Measurements from ENCODE around the gene SLC17A9.

SLC17A9 gene

DNA sequence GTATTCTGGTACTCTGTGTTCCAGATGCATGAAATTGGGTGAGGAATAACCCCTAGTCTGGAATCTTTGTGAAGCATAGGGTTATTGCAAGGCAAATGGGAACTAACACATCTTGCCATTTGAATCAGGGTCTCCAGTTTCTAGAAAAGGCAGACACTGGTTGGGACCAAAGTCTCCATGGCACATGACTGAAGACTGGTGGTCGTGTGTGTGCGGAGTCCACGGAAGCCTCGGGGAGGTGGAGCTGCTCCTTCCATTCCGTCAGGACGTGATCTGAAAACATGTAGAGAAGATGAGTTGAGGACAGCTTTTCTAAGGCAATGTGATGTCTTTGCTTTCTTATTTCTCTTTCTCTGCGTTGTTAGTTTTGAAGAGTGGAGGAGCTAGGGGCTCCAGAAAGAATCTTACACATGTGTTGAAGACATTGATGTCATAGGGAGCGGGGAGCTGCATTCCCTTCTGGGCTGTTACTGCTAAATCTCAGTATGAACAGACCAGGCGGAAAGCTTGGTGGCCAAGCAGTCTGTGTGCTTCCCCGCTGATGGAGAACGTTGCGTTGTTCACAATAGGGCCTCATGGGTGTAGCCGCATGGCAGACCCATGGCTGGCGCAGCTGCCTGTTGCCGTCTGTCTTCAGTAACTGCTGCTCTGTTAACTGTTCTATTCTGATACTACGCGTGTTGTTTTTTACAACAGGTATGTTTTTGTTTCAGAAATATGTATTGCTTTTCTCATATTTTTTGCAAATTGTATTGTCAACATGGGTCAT is 4.8 kb upstream of the SLC17A9 start:
- H3K36me3 ChIP-seq (ENCODE audit: control insufficient read depth in 2 of 2, insufficient read depth in 2 of 2, low read length in 2 of 2): peaks cover 50 to 71% of the 10 kb centered on the region in 2 donors
- H3K4me1 ChIP-seq (ENCODE audit: control insufficient read depth in 2 of 2, insufficient read depth in 2 of 2, low read length in 2 of 2): peaks cover 2 to 4% of the 10 kb centered on the region in 2 donors
- no peaks in the 10 kb centered on the region for H3K9me3 ChIP-seq (ENCODE audit: control insufficient read depth in 2 of 2, low read length in 2 of 2)
- H3K4me3 ChIP-seq (ENCODE audit: low read length in 2 of 2): no peak overlapping the region
- no peak overlapping the region for H3K9ac ChIP-seq (ENCODE audit: low read depth in 1 of 2, low read length in 2 of 2)
- no peak overlapping the region for H3K27ac ChIP-seq (ENCODE audit: low read depth in 2 of 2, low read length in 2 of 2)
- H3K27me3 ChIP-seq (ENCODE audit: control insufficient read depth in 2 of 2, insufficient read depth in 2 of 2, low read length in 2 of 2): no peaks in the 10 kb centered on the region

DNA sequence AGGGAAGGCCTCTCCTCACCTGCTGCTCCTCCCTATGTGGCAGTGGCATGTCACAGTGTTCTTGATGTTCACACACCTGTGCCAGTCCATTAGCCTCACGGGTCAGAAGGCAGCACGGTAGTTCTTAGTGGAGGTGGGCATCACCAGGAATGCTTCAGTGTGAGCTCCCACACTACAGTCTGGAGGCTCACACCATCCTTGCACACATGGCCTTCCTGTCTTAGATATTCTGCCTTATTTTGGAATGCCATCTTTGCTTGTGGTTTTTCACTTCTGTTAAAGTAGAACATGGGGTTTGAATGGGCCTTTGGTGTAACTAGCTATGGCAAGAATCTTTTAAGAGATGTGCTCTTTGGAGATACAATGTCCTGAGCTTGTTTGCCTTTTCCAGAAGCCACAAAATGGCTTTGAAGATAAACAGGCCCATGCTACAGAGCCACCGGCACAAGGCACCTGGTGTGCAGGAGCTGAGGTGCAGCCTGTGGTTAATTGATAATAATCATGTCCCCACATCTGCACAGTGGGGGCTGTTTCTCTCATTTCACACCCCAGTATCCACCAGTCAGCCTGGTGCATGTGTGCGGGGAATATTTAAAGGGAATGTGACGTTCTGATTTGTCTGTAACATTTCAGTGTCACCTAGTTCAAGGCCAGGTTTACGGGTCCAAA is 3.2 kb upstream of the SLC17A9 start:
- H3K36me3 ChIP-seq (ENCODE audit: control insufficient read depth in 2 of 2, insufficient read depth in 2 of 2, low read length in 2 of 2): peaks cover 38 to 56% of the 10 kb centered on the region in 2 donors
- peaks cover 15% of the 10 kb centered on the region in 2 donors for H3K4me1 ChIP-seq (ENCODE audit: control insufficient read depth in 2 of 2, insufficient read depth in 2 of 2, low read length in 2 of 2)
- no peaks in the 10 kb centered on the region for H3K27me3 ChIP-seq (ENCODE audit: control insufficient read depth in 2 of 2, insufficient read depth in 2 of 2, low read length in 2 of 2)
- no peaks in the 10 kb centered on the region for H3K9me3 ChIP-seq (ENCODE audit: control insufficient read depth in 2 of 2, low read length in 2 of 2)
- no peak overlapping the region for H3K27ac ChIP-seq (ENCODE audit: low read depth in 2 of 2, low read length in 2 of 2)
- H3K9ac ChIP-seq (ENCODE audit: low read depth in 1 of 2, low read length in 2 of 2): no peak overlapping the region
- H3K4me3 ChIP-seq (ENCODE audit: low read length in 2 of 2): no peak overlapping the region

GRCh38 chr20:62949962-62950361 is 2.5 kb upstream of the SLC17A9 start:
- peaks cover 31 to 50% of the 10 kb centered on the region in 2 donors for H3K36me3 ChIP-seq (ENCODE audit: control insufficient read depth in 2 of 2, insufficient read depth in 2 of 2, low read length in 2 of 2)
- no peaks in the 10 kb centered on the region for H3K27me3 ChIP-seq (ENCODE audit: control insufficient read depth in 2 of 2, insufficient read depth in 2 of 2, low read length in 2 of 2)
- peaks cover 22% of the 10 kb centered on the region in 2 donors for H3K4me1 ChIP-seq (ENCODE audit: control insufficient read depth in 2 of 2, insufficient read depth in 2 of 2, low read length in 2 of 2)
- no peaks in the 10 kb centered on the region for H3K9me3 ChIP-seq (ENCODE audit: control insufficient read depth in 2 of 2, low read length in 2 of 2)
- H3K4me3 ChIP-seq (ENCODE audit: low read length in 2 of 2): no peak overlapping the region
- no peak overlapping the region for H3K27ac ChIP-seq (ENCODE audit: low read depth in 2 of 2, low read length in 2 of 2)
- H3K9ac ChIP-seq (ENCODE audit: low read depth in 1 of 2, low read length in 2 of 2): no peak overlapping the region

- no peak overlapping the region for H3K27ac ChIP-seq (ENCODE audit: low read depth in 2 of 2, low read length in 2 of 2)
- H3K36me3 ChIP-seq (ENCODE audit: control insufficient read depth in 2 of 2, insufficient read depth in 2 of 2, low read length in 2 of 2): peaks cover 24 to 42% of the 10 kb centered on the region in 2 donors
- H3K9me3 ChIP-seq (ENCODE audit: control insufficient read depth in 2 of 2, low read length in 2 of 2): no peaks in the 10 kb centered on the region
- no peak overlapping the region for H3K4me3 ChIP-seq (ENCODE audit: low read length in 2 of 2)
- H3K27me3 ChIP-seq (ENCODE audit: control insufficient read depth in 2 of 2, insufficient read depth in 2 of 2, low read length in 2 of 2): no peaks in the 10 kb centered on the region
- peaks cover 24 to 26% of the 10 kb centered on the region in 2 donors for H3K4me1 ChIP-seq (ENCODE audit: control insufficient read depth in 2 of 2, insufficient read depth in 2 of 2, low read length in 2 of 2)
- H3K9ac ChIP-seq (ENCODE audit: low read depth in 1 of 2, low read length in 2 of 2): no peak overlapping the region
These were observed 1.8 kb upstream of the SLC17A9 start for GRCh38 chr20:62950741-62951140.

DNA sequence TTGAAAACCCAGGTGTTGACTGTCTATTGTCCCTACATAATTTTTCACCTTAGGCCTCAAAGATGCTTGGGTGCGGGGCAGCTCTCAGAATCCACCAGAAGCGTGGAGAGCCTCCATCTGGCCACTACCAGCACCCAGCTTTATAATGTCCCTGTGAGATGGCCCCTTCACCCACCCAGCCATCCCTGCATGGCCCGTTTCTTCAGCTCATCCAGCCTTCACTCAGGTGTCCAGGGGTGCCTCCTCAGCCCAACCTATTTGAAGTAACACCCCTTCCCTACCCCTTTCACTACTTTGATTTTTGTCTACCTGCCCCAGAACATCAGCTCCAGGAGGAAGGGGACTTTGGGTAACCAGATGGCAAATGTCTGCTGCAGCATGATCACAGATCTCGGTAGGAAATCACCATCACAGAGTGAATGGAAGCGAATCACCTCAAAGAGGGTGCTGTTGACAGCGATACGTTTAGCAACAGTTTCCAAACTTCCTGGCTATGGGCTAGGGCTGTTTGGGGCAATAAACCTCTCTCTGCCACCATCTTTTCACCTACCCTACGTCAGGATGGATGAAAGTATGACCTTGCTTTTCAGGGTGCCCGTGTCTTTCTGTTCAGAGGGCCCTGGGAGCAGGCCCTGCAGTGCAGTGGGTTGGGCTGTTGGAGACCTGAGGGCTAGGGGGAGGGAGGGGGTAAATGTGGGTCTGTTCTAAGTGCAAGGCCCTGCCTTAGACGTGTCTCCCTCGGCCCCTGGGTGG is 1.2 kb upstream of the SLC17A9 start:
- Histone ChIP-seq H3K9me3 (ENCODE audit: control insufficient read depth in 2 of 2, low read length in 2 of 2) (no peaks in the 10 kb centered on the region), H3K27me3 (ENCODE audit: control insufficient read depth in 2 of 2, insufficient read depth in 2 of 2, low read length in 2 of 2) (no peaks in the 10 kb centered on the region), H3K4me3 (ENCODE audit: low read length in 2 of 2) (no peak overlapping the region), H3K9ac (ENCODE audit: low read depth in 1 of 2, low read length in 2 of 2) (peak overlapping the region in 1 of 2 donors; percentile 86), H3K36me3 (ENCODE audit: control insufficient read depth in 2 of 2, insufficient read depth in 2 of 2, low read length in 2 of 2) (peaks cover 18 to 37% of the 10 kb centered on the region in 2 donors), H3K27ac (ENCODE audit: low read depth in 2 of 2, low read length in 2 of 2) (peak overlapping the region in 1 of 2 donors; percentile 92), H3K4me1 (ENCODE audit: control insufficient read depth in 2 of 2, insufficient read depth in 2 of 2, low read length in 2 of 2) (peaks cover 30 to 31% of the 10 kb centered on the region in 2 donors)

DNA sequence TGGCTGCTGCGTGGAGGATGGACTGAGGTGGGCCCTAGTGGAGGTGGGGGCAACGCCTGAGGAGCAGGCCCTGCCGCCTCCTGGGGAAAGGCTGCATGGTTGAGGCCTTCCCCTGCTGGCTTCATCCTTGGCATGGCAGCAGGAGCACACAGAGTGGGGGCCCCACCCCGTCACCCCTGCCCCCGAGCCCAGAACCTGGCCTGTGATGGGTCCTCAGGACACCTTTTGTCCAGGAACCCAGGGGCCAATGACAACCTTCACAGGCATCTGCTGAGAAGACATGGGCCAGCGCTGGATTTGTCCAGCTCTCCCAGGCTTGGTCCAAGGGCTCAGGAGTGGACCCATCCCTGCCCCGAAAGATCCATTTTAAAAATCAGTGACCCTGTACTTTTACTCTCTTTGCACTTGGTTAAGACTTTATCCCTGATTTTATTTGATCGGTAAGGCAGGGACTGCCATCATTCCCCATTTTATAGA is 575 bp upstream of the SLC17A9 start:
- peak overlapping the region; percentile 92 for H3K27ac ChIP-seq (ENCODE audit: low read depth in 2 of 2, low read length in 2 of 2)
- peaks cover 30 to 31% of the 10 kb centered on the region in 2 donors for H3K4me1 ChIP-seq (ENCODE audit: control insufficient read depth in 2 of 2, insufficient read depth in 2 of 2, low read length in 2 of 2)
- H3K27me3 ChIP-seq (ENCODE audit: control insufficient read depth in 2 of 2, insufficient read depth in 2 of 2, low read length in 2 of 2): no peaks in the 10 kb centered on the region
- H3K4me3 ChIP-seq (ENCODE audit: low read length in 2 of 2): peak overlapping the region; percentile 59 to 67
- peak overlapping the region; percentile 65 to 86 for H3K9ac ChIP-seq (ENCODE audit: low read depth in 1 of 2, low read length in 2 of 2)
- peaks cover 14 to 30% of the 10 kb centered on the region in 2 donors for H3K36me3 ChIP-seq (ENCODE audit: control insufficient read depth in 2 of 2, insufficient read depth in 2 of 2, low read length in 2 of 2)
- no peaks in the 10 kb centered on the region for H3K9me3 ChIP-seq (ENCODE audit: control insufficient read depth in 2 of 2, low read length in 2 of 2)

- peak overlapping the region; percentile 59 to 65 for H3K4me3 ChIP-seq (ENCODE audit: low read length in 2 of 2)
These were observed 694 bp downstream of the SLC17A9 start for GRCh38 chr20:62952968-62953838.

GRCh38 chr20:62953839-62954703 is 1.6 kb downstream of the SLC17A9 start:
- H3K9me3 ChIP-seq (ENCODE audit: control insufficient read depth in 2 of 2, low read length in 2 of 2): no peaks in the 10 kb centered on the region
- H3K27me3 ChIP-seq (ENCODE audit: control insufficient read depth in 2 of 2, insufficient read depth in 2 of 2, low read length in 2 of 2): no peaks in the 10 kb centered on the region
- peak overlapping the region; percentile 58 to 86 for H3K9ac ChIP-seq (ENCODE audit: low read depth in 1 of 2, low read length in 2 of 2)
- H3K27ac ChIP-seq (ENCODE audit: low read depth in 2 of 2, low read length in 2 of 2): peak overlapping the region; percentile 92
- peaks cover 30 to 31% of the 10 kb centered on the region in 2 donors for H3K4me1 ChIP-seq (ENCODE audit: control insufficient read depth in 2 of 2, insufficient read depth in 2 of 2, low read length in 2 of 2)
- H3K4me3 ChIP-seq (ENCODE audit: low read length in 2 of 2): peak overlapping the region; percentile 59 to 65
- peaks cover 15 to 19% of the 10 kb centered on the region in 2 donors for H3K36me3 ChIP-seq (ENCODE audit: control insufficient read depth in 2 of 2, insufficient read depth in 2 of 2, low read length in 2 of 2)

More at GRCh38 chr20:62952968-62953838, 694 bp downstream of the SLC17A9 start:
- Histone ChIP-seq H3K27ac (ENCODE audit: low read depth in 2 of 2, low read length in 2 of 2) (peak overlapping the region; percentile 92), H3K9me3 (ENCODE audit: control insufficient read depth in 2 of 2, low read length in 2 of 2) (no peaks in the 10 kb centered on the region), H3K9ac (ENCODE audit: low read depth in 1 of 2, low read length in 2 of 2) (peak overlapping the region; percentile 58 to 86), H3K4me1 (ENCODE audit: control insufficient read depth in 2 of 2, insufficient read depth in 2 of 2, low read length in 2 of 2) (peaks cover 30 to 31% of the 10 kb centered on the region in 2 donors), H3K36me3 (ENCODE audit: control insufficient read depth in 2 of 2, insufficient read depth in 2 of 2, low read length in 2 of 2) (peaks cover 18 to 24% of the 10 kb centered on the region in 2 donors), H3K27me3 (ENCODE audit: control insufficient read depth in 2 of 2, insufficient read depth in 2 of 2, low read length in 2 of 2) (no peaks in the 10 kb centered on the region)
